ENCODE results near the gene STRIP1.

Gene STRIP1

DNA sequence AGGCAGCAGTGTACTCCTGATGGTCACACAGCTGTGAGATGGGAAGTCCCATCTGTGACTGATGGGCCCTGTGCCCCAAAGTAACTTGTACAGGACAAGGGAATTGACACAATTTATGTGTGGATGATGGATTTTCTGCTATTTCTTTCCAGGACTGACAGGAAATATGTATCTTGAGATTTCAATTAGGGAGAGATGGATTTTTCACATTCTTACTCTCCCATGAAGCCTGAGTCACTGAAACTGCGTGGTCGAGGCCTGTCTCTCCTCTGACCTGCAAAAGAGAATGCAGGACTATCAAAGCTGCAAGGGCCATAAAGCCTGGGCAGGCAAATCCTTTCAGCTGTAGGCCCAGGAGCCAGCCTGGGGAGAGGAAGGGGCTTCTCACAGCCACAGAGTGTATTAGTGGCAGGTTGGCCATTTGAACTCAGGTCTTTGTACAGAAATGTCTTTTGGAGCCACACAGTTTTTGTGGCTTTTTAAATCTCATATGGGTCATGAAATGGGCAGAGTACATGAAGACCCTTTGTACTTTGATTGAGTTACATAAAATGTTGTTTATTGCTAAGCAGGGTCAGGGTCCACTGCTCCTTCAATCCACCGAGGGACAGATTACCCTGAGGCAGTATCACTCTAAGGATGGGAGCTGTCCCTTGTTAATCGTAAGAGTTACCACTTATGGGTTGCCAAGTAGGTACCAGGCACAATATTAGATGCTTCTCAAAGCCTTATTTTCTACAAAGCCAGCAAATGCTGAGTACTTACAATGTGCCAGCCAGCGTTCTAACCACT is 21.3 kb downstream of the STRIP1 start:
- peaks cover 82% of the 10 kb centered on the region for H3K36me3 ChIP-seq (ENCODE audit: insufficient read depth, low read length)
- H3K4me3 ChIP-seq (ENCODE audit: low read depth in 1 of 2, low read length in 2 of 2): no peak overlapping the region
- H3K9ac ChIP-seq (ENCODE audit: low read length): no peak overlapping the region
- H3K27ac ChIP-seq (ENCODE audit: low read depth, low read length): no peak overlapping the region
- no peaks in the 10 kb centered on the region for H3K9me3 ChIP-seq (ENCODE audit: low read length)
- no peaks in the 10 kb centered on the region for H3K27me3 ChIP-seq (ENCODE audit: control insufficient read depth in 1 of 2, insufficient read depth in 2 of 2, low read length in 2 of 2)
- peaks cover 22% of the 10 kb centered on the region for H3K4me1 ChIP-seq (ENCODE audit: insufficient read depth, low read length)

GRCh38 chr1:110056285-110056683 is 21.9 kb downstream of the STRIP1 start:
- peaks cover 76% of the 10 kb centered on the region for H3K36me3 ChIP-seq (ENCODE audit: insufficient read depth, low read length)
- H3K4me3 ChIP-seq (ENCODE audit: low read depth in 1 of 2, low read length in 2 of 2): no peak overlapping the region
- H3K9me3 ChIP-seq (ENCODE audit: low read length): no peaks in the 10 kb centered on the region
- peaks cover 22% of the 10 kb centered on the region for H3K4me1 ChIP-seq (ENCODE audit: insufficient read depth, low read length)
- H3K9ac ChIP-seq (ENCODE audit: low read length): no peak overlapping the region
- no peaks in the 10 kb centered on the region for H3K27me3 ChIP-seq (ENCODE audit: control insufficient read depth in 1 of 2, insufficient read depth in 2 of 2, low read length in 2 of 2)
- no peak overlapping the region for H3K27ac ChIP-seq (ENCODE audit: low read depth, low read length)

DNA sequence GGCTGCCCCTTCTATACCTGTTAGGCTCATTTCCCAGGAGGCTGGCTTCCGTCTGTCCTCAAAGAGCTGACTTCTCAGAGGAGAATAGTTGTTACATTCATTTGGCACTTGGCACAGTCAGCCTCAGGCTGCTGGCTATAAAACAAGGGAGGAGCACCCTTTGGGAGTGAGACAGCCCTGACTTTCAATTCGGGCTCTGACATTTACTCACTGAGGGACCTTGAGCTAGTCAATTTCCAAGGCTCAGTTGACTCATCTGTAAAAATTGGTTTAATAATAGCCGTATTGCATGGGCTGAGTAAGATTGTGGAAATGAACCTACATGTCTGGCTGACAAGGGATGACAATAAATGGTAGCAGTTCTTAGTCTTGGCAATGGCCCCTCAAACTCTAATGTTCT is 22.4 kb downstream of the STRIP1 start:
- no peaks in the 10 kb centered on the region for H3K27me3 ChIP-seq (ENCODE audit: control insufficient read depth in 1 of 2, insufficient read depth in 2 of 2, low read length in 2 of 2)
- peaks cover 22% of the 10 kb centered on the region for H3K4me1 ChIP-seq (ENCODE audit: insufficient read depth, low read length)
- H3K9me3 ChIP-seq (ENCODE audit: low read length): no peaks in the 10 kb centered on the region
- peaks cover 71% of the 10 kb centered on the region for H3K36me3 ChIP-seq (ENCODE audit: insufficient read depth, low read length)
- H3K9ac ChIP-seq (ENCODE audit: low read length): no peak overlapping the region
- H3K4me3 ChIP-seq (ENCODE audit: low read depth in 1 of 2, low read length in 2 of 2): no peak overlapping the region
- no peak overlapping the region for H3K27ac ChIP-seq (ENCODE audit: low read depth, low read length)

- Histone ChIP-seq H3K9me3 (ENCODE audit: low read length) (no peaks in the 10 kb centered on the region), H3K9ac (ENCODE audit: low read length) (no peak overlapping the region), H3K4me1 (ENCODE audit: insufficient read depth, low read length) (peaks cover 22% of the 10 kb centered on the region), H3K27me3 (ENCODE audit: control insufficient read depth in 1 of 2, insufficient read depth in 2 of 2, low read length in 2 of 2) (no peaks in the 10 kb centered on the region), H3K4me3 (ENCODE audit: low read depth in 1 of 2, low read length in 2 of 2) (no peak overlapping the region), H3K36me3 (ENCODE audit: insufficient read depth, low read length) (peaks cover 58% of the 10 kb centered on the region), H3K27ac (ENCODE audit: low read depth, low read length) (no peak overlapping the region)
These were observed 23.6 kb downstream of the STRIP1 start for GRCh38 chr1:110057963-110058518.

DNA sequence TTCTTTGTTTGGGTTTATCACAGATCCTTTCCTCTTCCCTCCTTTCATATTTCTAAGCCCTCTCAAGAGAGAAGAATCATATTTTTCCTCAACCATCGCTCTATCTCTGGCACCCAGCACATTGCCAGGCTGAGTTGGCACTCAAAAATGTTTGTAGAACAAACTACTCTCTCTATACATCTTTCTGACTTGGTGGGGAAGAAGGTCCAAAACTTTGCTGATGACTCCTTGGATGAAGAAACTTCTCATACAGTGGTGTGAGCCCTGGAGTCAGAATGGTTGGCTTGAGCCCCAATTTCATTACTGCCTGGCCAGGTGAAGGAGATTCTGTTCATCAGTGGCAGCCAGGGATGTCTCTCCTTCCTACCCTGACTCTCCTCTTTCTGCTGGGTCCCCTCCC is 24.2 kb downstream of the STRIP1 start:
- no peak overlapping the region for H3K27ac ChIP-seq (ENCODE audit: low read depth, low read length)
- H3K4me3 ChIP-seq (ENCODE audit: low read depth in 1 of 2, low read length in 2 of 2): no peak overlapping the region
- H3K9ac ChIP-seq (ENCODE audit: low read length): no peak overlapping the region
- peaks cover 52% of the 10 kb centered on the region for H3K36me3 ChIP-seq (ENCODE audit: insufficient read depth, low read length)
- H3K9me3 ChIP-seq (ENCODE audit: low read length): no peaks in the 10 kb centered on the region
- peaks cover 22% of the 10 kb centered on the region for H3K4me1 ChIP-seq (ENCODE audit: insufficient read depth, low read length)
- H3K27me3 ChIP-seq (ENCODE audit: control insufficient read depth in 1 of 2, insufficient read depth in 2 of 2, low read length in 2 of 2): no peaks in the 10 kb centered on the region

DNA sequence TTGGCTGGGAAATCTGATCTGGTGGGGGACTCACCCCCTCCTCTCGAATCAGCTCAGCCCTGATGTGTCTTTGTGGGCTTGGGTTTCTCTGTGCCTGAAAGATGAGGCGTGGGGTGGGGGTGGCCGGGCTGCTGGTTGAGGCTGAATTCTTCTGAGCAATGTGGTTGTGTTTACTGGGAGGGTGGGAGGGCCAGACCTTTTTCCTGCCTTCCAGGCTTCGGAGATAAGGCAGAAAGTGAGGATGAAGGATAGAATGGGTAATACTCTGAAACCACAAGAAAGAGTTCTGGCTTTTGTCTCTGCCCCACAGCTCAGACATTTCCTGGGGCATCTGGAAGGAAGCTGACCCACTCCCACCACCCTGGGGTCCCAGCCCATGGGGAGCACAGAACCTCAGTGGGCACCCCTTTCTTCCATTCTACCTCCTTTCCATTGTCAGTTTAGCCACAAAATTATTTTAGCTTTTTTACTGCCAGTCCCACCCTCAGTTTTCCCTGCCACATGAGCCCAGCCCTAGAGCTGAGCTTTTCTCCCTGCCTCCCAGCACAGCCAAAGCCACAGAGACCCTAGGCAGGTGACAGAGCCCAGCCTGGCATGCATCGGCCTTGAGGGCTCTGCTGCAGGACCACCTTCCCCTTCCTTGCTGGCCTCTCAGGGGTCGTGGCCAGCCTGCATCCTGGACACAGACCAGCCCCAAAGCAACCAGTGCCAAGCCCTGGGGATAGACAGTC is 24.9 kb downstream of the STRIP1 start:
- Histone ChIP-seq H3K36me3 (ENCODE audit: insufficient read depth, low read length) (peaks cover 45% of the 10 kb centered on the region), H3K4me1 (ENCODE audit: insufficient read depth, low read length) (peaks cover 22% of the 10 kb centered on the region), H3K9ac (ENCODE audit: low read length) (no peak overlapping the region), H3K4me3 (ENCODE audit: low read depth in 1 of 2, low read length in 2 of 2) (no peak overlapping the region), H3K27ac (ENCODE audit: low read depth, low read length) (no peak overlapping the region), H3K9me3 (ENCODE audit: low read length) (no peaks in the 10 kb centered on the region), H3K27me3 (ENCODE audit: control insufficient read depth in 1 of 2, insufficient read depth in 2 of 2, low read length in 2 of 2) (no peaks in the 10 kb centered on the region)

GRCh38 chr1:110060034-110060661 is 25.7 kb downstream of the STRIP1 start:
- H3K4me3 ChIP-seq (ENCODE audit: low read depth in 1 of 2, low read length in 2 of 2): no peak overlapping the region
- H3K9ac ChIP-seq (ENCODE audit: low read length): no peak overlapping the region
- no peaks in the 10 kb centered on the region for H3K9me3 ChIP-seq (ENCODE audit: low read length)
- peaks cover 37% of the 10 kb centered on the region for H3K36me3 ChIP-seq (ENCODE audit: insufficient read depth, low read length)
- no peak overlapping the region for H3K27ac ChIP-seq (ENCODE audit: low read depth, low read length)
- H3K4me1 ChIP-seq (ENCODE audit: insufficient read depth, low read length): peaks cover 22% of the 10 kb centered on the region
- H3K27me3 ChIP-seq (ENCODE audit: control insufficient read depth in 1 of 2, insufficient read depth in 2 of 2, low read length in 2 of 2): no peaks in the 10 kb centered on the region

- Histone ChIP-seq H3K4me1 (ENCODE audit: insufficient read depth, low read length) (peaks cover 22% of the 10 kb centered on the region), H3K36me3 (ENCODE audit: insufficient read depth, low read length) (peaks cover 32% of the 10 kb centered on the region), H3K27me3 (ENCODE audit: control insufficient read depth in 1 of 2, insufficient read depth in 2 of 2, low read length in 2 of 2) (no peaks in the 10 kb centered on the region), H3K27ac (ENCODE audit: low read depth, low read length) (no peak overlapping the region), H3K9ac (ENCODE audit: low read length) (no peak overlapping the region), H3K4me3 (ENCODE audit: low read depth in 1 of 2, low read length in 2 of 2) (no peak overlapping the region), H3K9me3 (ENCODE audit: low read length) (no peaks in the 10 kb centered on the region)
These were observed 26.2 kb downstream of the STRIP1 start for GRCh38 chr1:110060662-110061060.

GRCh38 chr1:110061341-110061740 is 26.9 kb downstream of the STRIP1 start:
- Histone ChIP-seq H3K27ac (ENCODE audit: low read depth, low read length) (no peak overlapping the region), H3K9me3 (ENCODE audit: low read length) (no peaks in the 10 kb centered on the region), H3K36me3 (ENCODE audit: insufficient read depth, low read length) (peaks cover 25% of the 10 kb centered on the region)

GRCh38 chr1:110062612-110063011 is 28.2 kb downstream of the STRIP1 start:
- Histone ChIP-seq H3K4me3 (ENCODE audit: low read depth in 1 of 2, low read length in 2 of 2) (no peak overlapping the region), H3K9ac (ENCODE audit: low read length) (no peak overlapping the region), H3K9me3 (ENCODE audit: low read length) (no peaks in the 10 kb centered on the region), H3K27ac (ENCODE audit: low read depth, low read length) (no peak overlapping the region), H3K4me1 (ENCODE audit: insufficient read depth, low read length) (peaks cover 6% of the 10 kb centered on the region), H3K27me3 (ENCODE audit: control insufficient read depth in 1 of 2, insufficient read depth in 2 of 2, low read length in 2 of 2) (peaks cover 8 to 9% of the 10 kb centered on the region in 2 donors), H3K36me3 (ENCODE audit: insufficient read depth, low read length) (peaks cover 13% of the 10 kb centered on the region)

More at GRCh38 chr1:110061341-110061740, 26.9 kb downstream of the STRIP1 start:
- Histone ChIP-seq H3K9ac (ENCODE audit: low read length) (no peak overlapping the region), H3K4me3 (ENCODE audit: low read depth in 1 of 2, low read length in 2 of 2) (no peak overlapping the region), H3K4me1 (ENCODE audit: insufficient read depth, low read length) (peaks cover 17% of the 10 kb centered on the region), H3K27me3 (ENCODE audit: control insufficient read depth in 1 of 2, insufficient read depth in 2 of 2, low read length in 2 of 2) (no peaks in the 10 kb centered on the region)

DNA sequence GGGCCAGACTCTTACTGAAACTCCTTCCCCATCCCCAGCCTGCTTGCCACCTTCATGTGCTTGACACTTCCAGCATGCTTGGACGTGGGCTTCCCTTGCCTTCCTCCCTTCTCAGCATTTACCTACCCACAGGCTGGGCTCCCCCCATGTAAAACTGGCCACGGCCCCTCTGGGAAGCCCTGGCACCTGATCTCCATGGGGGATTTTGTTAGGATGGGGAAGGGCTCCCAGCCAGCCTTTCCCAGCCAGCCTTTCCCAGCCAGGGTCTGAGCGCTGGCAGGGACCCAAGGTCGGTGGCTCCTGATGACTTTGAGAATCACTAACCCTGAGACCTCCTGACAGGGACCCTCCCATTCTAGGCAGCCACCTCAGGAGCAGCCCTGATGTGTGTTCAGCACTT is 29.4 kb downstream of the STRIP1 start:
- peaks cover 6% of the 10 kb centered on the region for H3K9me3 ChIP-seq (ENCODE audit: low read length)
- H3K27ac ChIP-seq (ENCODE audit: low read depth, low read length): no peak overlapping the region
- no peak overlapping the region for H3K4me3 ChIP-seq (ENCODE audit: low read depth in 1 of 2, low read length in 2 of 2)

More for the DNA sequence above, 29.4 kb downstream of the STRIP1 start:
- Histone ChIP-seq H3K36me3 (ENCODE audit: insufficient read depth, low read length) (peaks cover 13% of the 10 kb centered on the region), H3K9ac (ENCODE audit: low read length) (no peak overlapping the region), H3K4me1 (ENCODE audit: insufficient read depth, low read length) (peaks cover 9% of the 10 kb centered on the region), H3K27me3 (ENCODE audit: control insufficient read depth in 1 of 2, insufficient read depth in 2 of 2, low read length in 2 of 2) (peaks cover 20 to 21% of the 10 kb centered on the region in 2 donors)

Data from muscle layer of colon (tissue), 2 donors.